Measurements from ENCODE around the gene PSG2. TPM values are rescaled to one million over a fixed set of nuclear protein-coding genes. Genes with fewer than 3 reads are reported as not detected.
A peak's percentile ranks its signal among the peaks of the same experiment; 100 is the strongest.
"Not testable (repeated sequence)": the region's sequence is repeated elsewhere in the genome, so short reads cannot be mapped to it uniquely, and the experiment has no call there.

The PSG2 gene
- total RNA-seq, 4 donors from 2014 or later, result not detected

- not testable (repeated sequence) for H3K27me3 ChIP-seq, ATAC-seq, H3K9me3 ChIP-seq, H3K36me3 ChIP-seq, H3K4me1 ChIP-seq, H3K27ac ChIP-seq, H3K4me3 ChIP-seq
- peak in 1 of 4 experiments; percentile 56 for TF ChIP-seq CTCF (IDR thresholded peaks at IDR 0.05)
- WGBS, 2 donors (ENCODE audit: low coverage in 1 of 2), result 50 to 65% methylated on average over 2 to 10 of the region's 12 CpGs
Measured at GRCh38 chr19:43084196-43084832, 1.8 kb upstream of the PSG2 start.

GRCh38 chr19:43083721-43084120 lies 1.2 kb upstream of the PSG2 start:
- 82 to 96% methylated on average over 2 to 4 of the region's 9 CpGs for WGBS, 2 donors (ENCODE audit: low coverage in 1 of 2)
- not testable (repeated sequence) for H3K4me1 ChIP-seq, H3K9me3 ChIP-seq, H3K4me3 ChIP-seq, ATAC-seq, H3K27me3 ChIP-seq, H3K36me3 ChIP-seq, H3K27ac ChIP-seq

GRCh38 chr19:43078311-43078710 lies 4.2 kb downstream of the PSG2 start:
- Histone ChIP-seq H3K27me3 (no peaks in the 10 kb centered on the region), H3K4me3 (no peak overlapping the region), H3K36me3 (no peaks in the 10 kb centered on the region), H3K9me3 (no peaks in the 10 kb centered on the region), H3K27ac (no peak overlapping the region), H3K4me1 (no peaks in the 10 kb centered on the region)
- WGBS, 2 donors (ENCODE audit: low coverage in 1 of 2), result 82 to 83% methylated on average over 4 of the region's 4 CpGs
- no peak for ATAC-seq
- TF ChIP-seq POLR2A (IDR thresholded peaks at IDR 0.05) (no peak), EP300 (IDR thresholded peaks at IDR 0.05) (no peak), CTCF (IDR thresholded peaks at IDR 0.05) (no peak), POLR2AphosphoS5 (IDR thresholded peaks at IDR 0.05) (no peak)

- not testable (repeated sequence) for H3K4me3 ChIP-seq, H3K27me3 ChIP-seq, ATAC-seq, H3K9me3 ChIP-seq, H3K36me3 ChIP-seq, H3K4me1 ChIP-seq, H3K27ac ChIP-seq
- WGBS, 2 donors (ENCODE audit: low coverage in 1 of 2), result 50 to 82% methylated on average over 2 of the region's 4 CpGs
Measured at GRCh38 chr19:43077881-43078280, 4.6 kb downstream of the PSG2 start.

- H3K4me1 ChIP-seq, H3K36me3 ChIP-seq, ATAC-seq, H3K4me3 ChIP-seq, H3K9me3 ChIP-seq, H3K27ac ChIP-seq, H3K27me3 ChIP-seq: not testable (repeated sequence)
- WGBS, 2 donors (ENCODE audit: low coverage in 1 of 2), result 34 to 55% methylated on average over 2 to 3 of the region's 3 CpGs
Measured at GRCh38 chr19:43062418-43062817, 20.1 kb downstream of the PSG2 start.

GRCh38 chr19:43061326-43061725 lies 21.2 kb downstream of the PSG2 start:
- ATAC-seq, H3K9me3 ChIP-seq, H3K27ac ChIP-seq, H3K27me3 ChIP-seq, H3K36me3 ChIP-seq, H3K4me1 ChIP-seq, H3K4me3 ChIP-seq: not testable (repeated sequence)
- 57 to 94% methylated on average over 3 of the region's 3 CpGs for WGBS, 2 donors (ENCODE audit: low coverage in 1 of 2)

GRCh38 chr19:43060254-43060653 lies 22.2 kb downstream of the PSG2 start:
- not testable (repeated sequence) for H3K27ac ChIP-seq, ATAC-seq, H3K36me3 ChIP-seq, H3K27me3 ChIP-seq, H3K4me1 ChIP-seq, H3K9me3 ChIP-seq, H3K4me3 ChIP-seq
- 48 to 57% methylated on average over 2 to 3 of the region's 3 CpGs for WGBS, 2 donors (ENCODE audit: low coverage in 1 of 2)

- H3K9me3 ChIP-seq, ATAC-seq, H3K36me3 ChIP-seq, H3K4me1 ChIP-seq, H3K27me3 ChIP-seq, H3K27ac ChIP-seq, H3K4me3 ChIP-seq: not testable (repeated sequence)
- 60 to 90% methylated on average over 1 to 2 of the region's 2 CpGs for WGBS, 2 donors (ENCODE audit: low coverage in 1 of 2)
Measured at GRCh38 chr19:43059482-43059881, 23.0 kb downstream of the PSG2 start.

- not testable (repeated sequence) for ATAC-seq, H3K36me3 ChIP-seq, H3K9me3 ChIP-seq, H3K27me3 ChIP-seq, H3K4me3 ChIP-seq, H3K4me1 ChIP-seq, H3K27ac ChIP-seq
- 44 to 47% methylated on average over 2 of the region's 2 CpGs for WGBS, 2 donors (ENCODE audit: low coverage in 1 of 2)
Measured at GRCh38 chr19:43058440-43058839, 24.1 kb downstream of the PSG2 start.

GRCh38 chr19:43047966-43048365 lies 34.5 kb downstream of the PSG2 start:
- 80 to 92% methylated on average over 2 to 3 of the region's 3 CpGs for WGBS, 2 donors (ENCODE audit: low coverage in 1 of 2)
- H3K4me1 ChIP-seq, H3K9me3 ChIP-seq, H3K27me3 ChIP-seq, H3K4me3 ChIP-seq, H3K27ac ChIP-seq, ATAC-seq, H3K36me3 ChIP-seq: not testable (repeated sequence)

- H3K36me3 ChIP-seq, H3K9me3 ChIP-seq, H3K27me3 ChIP-seq, ATAC-seq, H3K4me3 ChIP-seq, H3K4me1 ChIP-seq, H3K27ac ChIP-seq: not testable (repeated sequence)
- WGBS, 2 donors (ENCODE audit: low coverage in 1 of 2), result 64 to 88% methylated on average over 2 of the region's 2 CpGs
Measured at GRCh38 chr19:43046578-43046977, 35.9 kb downstream of the PSG2 start.
